CD4-positive, alpha-beta T cell treated with Interleukin-6 for 4 hours (primary cell): ENCODE measurements around the gene OLR1.

ENCODE experiments used
- DNase-seq: peaks from one replicate; pipeline ENCODE4 v3.0.0-alpha.2; 2020; ENCODE audit warnings: mixed read lengths

OLR1 gene

GRCh38 chr12:10151621-10152020, 20.3 kb downstream of the OLR1 start:
- DNase-seq: no peak

- no peak for DNase-seq
Measured at GRCh38 chr12:10147714-10148403, 24.1 kb downstream of the OLR1 start.

- DNase-seq: no peak
Measured at GRCh38 chr12:10142976-10143589, 28.8 kb downstream of the OLR1 start.

- DNase-seq: peak; percentile 50
Measured at GRCh38 chr12:10140001-10140400, 31.9 kb downstream of the OLR1 start.

GRCh38 chr12:10136637-10137205, 35.2 kb downstream of the OLR1 start:
- DNase-seq: no peak

GRCh38 chr12:10135126-10135525, 36.8 kb downstream of the OLR1 start:
- no peak for DNase-seq

GRCh38 chr12:10132850-10133370, 39.0 kb downstream of the OLR1 start:
- no peak for DNase-seq

- no peak for DNase-seq
Measured at GRCh38 chr12:10131111-10131690, 40.7 kb downstream of the OLR1 start.

- DNase-seq: no peak
Measured at GRCh38 chr12:10130042-10130441, 41.9 kb downstream of the OLR1 start, which contains the start of gene CLEC7A. Gene CLEC7A (minus strand): TSS chr12:10130199. CDS start chr12:10130082, 117 bp downstream.

- no peak for DNase-seq
Measured at GRCh38 chr12:10128687-10129086, 43.2 kb downstream of the OLR1 start.

- DNase-seq: no peak
Measured at GRCh38 chr12:10126413-10126812, 45.5 kb downstream of the OLR1 start.

GRCh38 chr12:10122689-10123088, 49.2 kb downstream of the OLR1 start:
- no peak for DNase-seq

GRCh38 chr12:10121278-10121677, 50.7 kb downstream of the OLR1 start:
- no peak for DNase-seq

GRCh38 chr12:10119066-10119465, 52.9 kb downstream of the OLR1 start:
- DNase-seq: no peak

- no peak for DNase-seq
Measured at GRCh38 chr12:10115890-10116289, 56.0 kb downstream of the OLR1 start.

- DNase-seq: no peak
Measured at GRCh38 chr12:10115311-10115710, 56.6 kb downstream of the OLR1 start.

GRCh38 chr12:10113920-10114319, 58.0 kb downstream of the OLR1 start:
- no peak for DNase-seq

- no peak for DNase-seq
Measured at GRCh38 chr12:10113075-10113474, 58.9 kb downstream of the OLR1 start.

GRCh38 chr12:10111451-10111850, 60.5 kb downstream of the OLR1 start:
- no peak for DNase-seq

GRCh38 chr12:10110256-10110844, 61.6 kb downstream of the OLR1 start:
- no peak for DNase-seq
